ENCODE measurements around the gene OPRPN. TPM values are rescaled to one million over a fixed set of nuclear protein-coding genes. Genes with fewer than 3 reads are reported as not detected.

OPRPN gene, protein sequence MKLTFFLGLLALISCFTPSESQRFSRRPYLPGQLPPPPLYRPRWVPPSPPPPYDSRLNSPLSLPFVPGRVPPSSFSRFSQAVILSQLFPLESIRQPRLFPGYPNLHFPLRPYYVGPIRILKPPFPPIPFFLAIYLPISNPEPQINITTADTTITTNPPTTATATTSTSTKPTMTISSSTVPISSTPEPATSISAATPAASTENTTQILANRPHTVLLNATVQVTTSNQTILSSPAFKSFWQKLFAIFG
- polyA plus RNA-seq (ENCODE audit: insufficient read length) = not detected
- long read RNA-seq, donor 1 = 0 reads
- long read RNA-seq, donor 2 = 0 reads
- long read RNA-seq, donor 3 = 0 reads
- long read RNA-seq, donor 4 = 0 reads
- long read RNA-seq, donor 5 = 0 reads
- long read RNA-seq, donor 6 = 0 reads
- long read RNA-seq, donor 7 = 0 reads
- long read RNA-seq, donor 8 = 0 reads

DNA sequence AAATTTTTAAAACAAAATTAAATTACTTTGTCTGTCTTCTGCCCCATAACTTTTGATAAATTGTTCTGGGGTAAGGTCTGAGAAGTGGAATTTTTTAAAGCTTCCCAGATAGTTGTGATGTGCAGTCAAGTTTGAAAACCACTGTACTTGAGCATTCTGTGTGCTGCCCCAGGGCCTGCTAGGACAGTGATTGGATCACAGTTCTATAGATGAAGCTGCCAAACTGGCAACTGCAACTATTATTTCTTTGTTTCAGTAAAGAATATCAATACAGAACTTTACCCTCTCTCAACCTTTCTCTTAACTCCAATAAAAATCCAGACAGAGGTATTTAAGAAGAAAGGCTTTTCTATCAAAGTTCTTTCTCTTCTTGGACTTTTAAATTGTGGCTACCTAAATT, at the start of gene OPRPN:
Gene OPRPN, plus strand, starts transcription at position 361 of the 400 bp plus-strand sequence. CDS start 1,346 bp downstream, outside the sequence.
- no peak for DNase-seq

DNA sequence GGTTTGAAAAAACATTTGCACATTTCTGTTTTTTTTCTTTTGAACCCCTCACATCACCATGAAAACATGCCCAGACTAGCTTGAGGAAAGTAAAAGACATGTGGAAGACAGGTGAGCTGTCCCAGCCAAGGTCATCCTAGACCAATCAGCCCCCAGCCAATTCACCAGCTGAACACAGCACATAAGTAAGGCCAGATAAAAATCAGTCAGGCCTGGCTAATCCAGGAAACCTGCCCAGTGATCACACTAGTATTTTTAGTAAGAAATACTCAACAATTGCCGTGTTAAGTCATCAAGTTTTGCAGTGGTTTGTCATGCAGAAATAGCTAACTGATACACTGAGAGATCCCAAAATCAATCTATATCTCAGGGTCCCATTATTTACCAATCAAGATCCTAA, 41.6 kb upstream of the OPRPN start:
- no peak for DNase-seq

DNA sequence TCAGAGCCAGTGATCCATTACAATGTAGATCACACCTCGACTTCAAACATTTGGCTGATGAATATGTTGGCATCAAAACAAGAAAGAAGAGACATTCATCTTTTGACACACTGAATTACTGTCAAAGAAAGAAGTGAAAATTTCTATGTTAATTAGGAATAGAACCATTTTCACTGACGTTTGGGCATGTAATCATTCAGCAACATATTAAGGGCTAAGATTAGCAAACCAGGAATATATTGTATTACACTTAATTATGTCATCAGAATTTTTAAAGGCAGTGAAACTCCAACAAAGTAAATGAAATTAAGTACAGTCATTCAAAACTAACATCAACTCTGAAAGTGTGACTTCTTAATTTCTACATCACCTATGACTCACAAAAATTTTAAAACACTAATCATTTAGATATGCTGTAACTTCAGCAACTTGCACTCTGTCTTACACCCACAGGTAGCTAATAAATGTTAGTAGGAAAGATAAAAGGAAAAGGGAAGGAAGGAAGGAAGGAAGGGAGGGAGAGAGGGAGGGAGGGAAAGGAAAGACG, 38.6 kb upstream of the OPRPN start:
- no peak for DNase-seq

DNA sequence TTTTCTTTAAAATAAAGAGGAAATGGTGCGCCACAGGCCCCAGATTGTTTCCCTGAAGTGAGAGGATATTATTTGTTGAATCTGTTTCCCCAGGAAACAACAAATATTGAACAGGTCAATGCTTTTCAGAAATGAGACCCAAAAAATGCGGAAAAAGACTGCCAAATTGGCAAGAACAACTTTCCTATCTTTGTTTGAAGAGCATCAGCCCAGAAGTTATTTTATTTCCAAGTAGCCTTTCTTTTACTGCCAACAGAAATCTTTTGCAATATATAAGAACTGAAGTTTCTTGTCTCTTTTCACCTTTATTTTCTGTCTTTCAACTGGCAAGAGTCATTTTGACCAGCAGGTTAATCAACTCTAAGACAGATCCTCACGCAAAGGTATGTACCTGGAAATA, 37.3 kb upstream of the OPRPN start, which contains the start of gene SMR3A:
Gene SMR3A, plus strand, starts transcription at position 301 of the 400 bp plus-strand sequence. CDS start 1,356 bp downstream, outside the sequence.
- DNase-seq = no peak

DNA sequence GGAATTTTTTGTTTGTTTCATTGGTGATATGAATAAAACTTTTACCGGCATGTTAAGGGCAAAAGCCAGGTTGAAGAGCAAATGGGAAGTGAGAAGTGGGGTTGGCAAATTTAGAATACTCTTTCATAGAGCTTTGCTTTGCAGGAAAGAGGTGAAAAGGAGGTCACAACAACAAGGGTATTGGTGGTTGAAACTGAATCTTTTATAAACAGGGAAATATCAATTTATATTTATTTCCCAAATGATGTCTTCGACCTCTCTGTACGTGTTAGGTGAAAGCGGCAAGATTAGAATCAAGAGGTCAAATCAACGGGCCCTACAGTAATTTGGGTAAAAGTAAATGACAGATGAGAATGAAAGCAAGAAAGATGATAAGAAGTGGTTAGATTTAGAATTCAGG, 33.7 kb upstream of the OPRPN start:
- no peak for DNase-seq

DNA sequence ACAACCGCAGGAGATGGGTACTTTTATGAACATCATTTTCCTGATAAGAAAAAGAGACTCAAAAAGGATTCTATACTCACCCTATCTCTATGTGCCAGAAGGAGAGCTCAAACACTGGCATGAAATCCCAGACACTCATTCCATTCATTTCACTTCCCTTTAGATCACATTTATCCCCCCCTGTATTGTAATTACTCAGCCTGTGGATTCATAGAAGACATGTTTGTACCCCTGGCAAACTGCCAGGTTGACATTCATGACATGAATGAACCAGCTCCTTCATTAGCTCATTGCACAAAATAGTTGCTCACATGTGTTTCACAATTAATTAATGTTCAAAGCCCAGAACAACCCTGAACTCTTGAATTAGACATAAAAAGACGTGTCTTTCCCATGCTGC, 32.3 kb upstream of the OPRPN start:
- DNase-seq = no peak

DNA sequence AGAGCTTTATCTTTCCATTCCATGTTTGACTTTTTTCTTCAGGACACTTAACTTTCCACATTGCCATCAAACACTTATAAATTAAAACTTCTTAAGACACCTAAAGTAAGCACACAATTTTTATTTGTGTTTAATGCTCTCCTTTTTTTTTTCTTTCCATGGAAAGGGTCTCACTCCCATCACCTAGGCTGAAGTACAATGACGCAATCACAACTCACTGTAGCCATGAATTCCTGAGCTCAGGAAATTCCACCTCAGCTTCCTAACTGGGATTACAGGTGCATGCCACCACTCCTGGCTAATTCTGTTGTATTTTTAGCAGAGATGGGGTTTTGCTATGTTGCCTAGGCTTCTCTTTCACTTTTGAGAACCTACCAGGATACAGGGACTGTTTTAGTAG, 29.9 kb upstream of the OPRPN start:
- no peak for DNase-seq

DNA sequence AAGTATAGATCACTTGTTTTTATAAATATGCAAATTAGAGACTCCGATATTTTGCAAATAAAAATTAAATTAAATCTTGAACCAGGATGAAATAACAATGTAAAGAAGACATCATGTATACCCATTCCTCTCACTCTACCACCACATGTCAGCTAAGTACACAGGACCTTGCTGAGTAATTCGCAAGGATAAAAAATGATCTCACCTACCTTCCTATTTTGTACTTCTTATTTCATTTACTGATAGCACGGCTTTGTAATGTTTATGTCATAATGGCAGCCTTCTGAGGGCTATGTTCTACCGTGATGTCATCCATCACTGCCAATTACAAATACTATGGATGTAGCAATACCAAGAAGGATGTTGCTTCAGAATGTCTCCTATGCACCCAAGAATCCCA, 25.8 kb upstream of the OPRPN start:
- no peak for DNase-seq

DNA sequence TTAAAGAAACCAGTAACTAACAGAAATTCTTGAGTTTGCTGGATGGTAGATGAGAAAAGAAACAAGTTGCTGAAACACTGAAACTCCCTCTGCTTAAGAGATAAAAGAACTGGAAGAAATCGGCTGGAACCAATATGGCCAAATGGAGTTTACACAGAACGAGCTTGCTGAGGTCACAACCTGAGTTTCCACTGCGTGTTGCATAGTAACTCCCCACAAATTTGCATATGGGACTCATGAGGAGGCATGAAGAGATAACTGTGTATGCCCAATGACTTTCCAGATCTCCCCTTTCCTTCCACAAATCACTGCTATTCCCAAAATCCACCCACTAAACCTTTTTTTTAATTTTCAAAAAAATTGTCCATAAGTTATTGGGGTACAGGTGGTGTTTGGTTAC, 25.0 kb upstream of the OPRPN start:
- DNase-seq = no peak

DNA sequence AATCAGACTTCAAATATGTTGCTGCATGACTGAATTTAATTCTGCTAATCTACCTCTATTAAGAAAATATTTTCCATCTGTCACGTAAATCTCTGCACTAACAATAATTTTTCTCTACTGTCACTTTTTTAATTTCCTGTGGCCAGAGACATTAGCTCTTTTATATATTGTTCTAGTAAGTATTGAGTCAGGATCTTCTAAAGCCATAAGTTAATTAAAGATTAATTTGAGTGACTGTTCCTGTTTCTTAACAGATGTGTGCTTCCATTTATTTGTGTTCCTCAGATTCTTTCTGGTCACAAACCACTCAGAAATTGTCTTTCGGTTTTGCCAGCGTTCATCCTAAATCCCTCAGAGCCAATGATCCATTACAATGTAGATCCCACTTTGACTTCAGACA, 17.2 kb upstream of the OPRPN start:
- DNase-seq = no peak

DNA sequence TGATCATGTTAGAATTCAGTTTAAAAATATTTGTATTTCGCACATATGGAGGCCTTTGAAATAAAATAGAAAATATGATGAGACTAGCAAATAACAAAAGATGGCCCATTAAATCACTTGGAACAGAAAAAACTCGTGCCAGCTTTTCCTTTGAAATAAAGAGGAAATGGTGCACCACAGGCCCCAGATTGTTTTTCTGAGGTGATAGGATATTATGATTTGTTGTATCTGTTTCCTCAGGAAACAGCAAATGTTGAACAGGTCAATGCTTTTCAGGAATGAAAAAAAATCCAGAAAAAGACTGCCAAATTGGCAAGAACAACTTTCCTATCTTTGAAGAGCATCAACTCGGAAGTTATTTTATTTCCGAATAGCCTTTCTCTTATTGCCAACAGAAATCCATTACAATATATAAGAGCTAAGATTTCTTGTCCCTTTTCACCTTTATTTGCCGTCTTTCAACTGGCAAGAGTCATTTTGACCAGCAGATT, 15.0 kb upstream of the OPRPN start, which contains the start of gene SMR3B:
Gene SMR3B, plus strand, starts transcription at position 441 of the 491 bp plus-strand sequence. CDS start 1,380 bp downstream, outside the sequence.
- no peak for DNase-seq

DNA sequence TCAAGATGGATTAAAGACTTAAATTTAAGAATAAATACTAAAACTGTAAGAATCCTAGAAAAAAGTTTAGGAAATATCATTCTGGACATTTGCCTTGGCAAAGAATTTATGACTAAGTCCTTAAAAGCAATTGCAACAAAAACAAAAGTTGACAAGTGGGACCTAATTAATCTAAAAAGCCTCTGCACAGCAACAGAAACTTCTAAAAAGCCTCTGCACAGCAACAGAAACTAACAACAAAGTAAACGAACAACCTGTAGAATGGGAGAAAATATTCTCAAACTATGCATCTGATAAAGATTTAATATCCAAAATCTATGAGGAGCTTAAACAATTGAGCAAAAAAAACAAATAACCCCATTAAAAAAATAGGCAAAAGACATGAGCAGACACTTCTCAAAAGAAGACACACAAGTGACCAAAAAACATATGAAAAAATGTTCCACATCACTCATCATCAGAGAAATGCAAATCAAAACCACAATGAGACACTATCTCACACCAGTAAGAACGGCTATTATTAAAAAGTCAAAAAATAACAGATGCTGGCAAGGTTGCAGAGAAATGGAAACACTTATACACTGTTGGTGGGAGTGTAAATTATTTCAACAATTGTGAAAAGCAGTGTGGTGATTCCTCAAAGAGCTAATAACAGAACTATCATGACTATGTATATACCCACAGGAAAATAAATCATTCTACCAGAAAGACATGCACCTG, 5.5 kb upstream of the OPRPN start:
- no peak for DNase-seq

DNA sequence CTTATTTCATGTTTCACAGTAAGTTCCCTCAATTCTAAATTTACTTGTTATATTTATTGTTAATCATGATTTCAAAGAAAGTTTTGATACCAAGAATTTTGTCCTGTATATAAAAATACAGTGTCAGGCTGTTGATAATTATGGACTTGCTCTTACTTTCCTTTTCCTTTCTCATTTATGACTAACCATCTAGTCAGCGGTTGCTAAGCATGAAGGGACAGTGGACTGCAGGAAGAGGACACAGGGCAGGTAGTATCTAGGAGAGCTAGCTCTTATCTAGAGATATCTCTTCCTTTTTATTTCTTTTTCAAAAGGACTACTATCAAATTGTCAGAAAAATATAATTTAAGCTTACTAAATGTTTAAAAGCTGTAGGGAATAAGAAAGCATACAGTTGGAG, 1.6 kb downstream of the OPRPN start:
- no peak for DNase-seq

DNA sequence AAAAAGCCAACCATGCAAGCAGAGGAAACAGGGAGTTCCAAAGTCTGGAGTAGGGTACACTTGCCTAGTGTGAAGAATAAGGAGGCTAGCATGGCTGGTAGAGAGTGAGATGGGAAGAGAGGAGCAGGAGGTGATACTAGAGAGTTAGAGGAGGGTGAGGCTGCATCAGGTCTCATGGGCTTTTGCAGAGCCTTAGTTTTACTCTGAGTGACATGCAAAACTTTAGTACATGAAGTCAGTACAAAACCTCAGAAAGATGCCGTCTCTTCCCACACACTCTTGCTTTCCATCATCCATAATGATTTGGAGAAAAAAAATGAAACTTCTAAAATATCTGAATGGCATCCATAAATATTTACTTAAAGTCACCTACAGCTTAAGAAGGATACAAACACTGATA, 5.0 kb downstream of the OPRPN start:
- no peak for DNase-seq

DNA sequence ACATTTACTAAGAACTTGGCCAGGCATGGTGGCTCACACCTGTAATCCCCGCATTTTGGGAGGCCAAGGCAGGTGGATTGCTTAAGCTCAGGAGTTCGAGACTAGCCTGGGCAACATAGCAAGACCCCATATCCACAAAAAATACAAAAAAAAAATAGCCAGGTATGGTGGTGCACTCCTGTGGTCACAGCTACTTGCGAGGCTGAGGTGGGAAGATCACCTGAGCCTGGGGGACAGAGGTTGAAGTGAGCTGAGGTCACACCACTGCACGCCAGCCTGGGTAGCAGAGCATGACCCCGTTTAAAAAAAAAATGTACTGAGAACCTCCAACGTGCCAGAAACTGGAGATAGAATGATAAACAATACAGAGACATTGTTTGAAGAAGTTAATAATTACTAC, 8.0 kb downstream of the OPRPN start:
- no peak for DNase-seq

DNA sequence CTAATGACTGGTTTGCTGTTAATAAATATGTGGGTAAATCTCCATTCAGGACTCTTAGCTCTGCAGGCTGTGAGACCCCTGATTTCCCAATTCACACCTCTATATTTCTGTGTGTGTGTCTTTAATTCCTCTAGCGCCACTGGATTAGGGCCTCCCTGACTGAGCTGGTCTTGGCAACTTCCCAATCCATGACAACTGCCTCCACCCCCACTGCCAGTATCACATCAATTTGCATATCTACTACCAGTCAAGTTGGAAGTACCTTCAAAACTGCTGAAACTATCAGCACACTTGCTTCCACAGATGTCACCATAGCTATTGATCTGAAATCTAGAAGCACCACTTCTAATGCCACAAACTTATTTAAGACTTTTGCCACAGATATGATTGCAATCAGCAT, 27.6 kb downstream of the OPRPN start:
- no peak for DNase-seq

DNA sequence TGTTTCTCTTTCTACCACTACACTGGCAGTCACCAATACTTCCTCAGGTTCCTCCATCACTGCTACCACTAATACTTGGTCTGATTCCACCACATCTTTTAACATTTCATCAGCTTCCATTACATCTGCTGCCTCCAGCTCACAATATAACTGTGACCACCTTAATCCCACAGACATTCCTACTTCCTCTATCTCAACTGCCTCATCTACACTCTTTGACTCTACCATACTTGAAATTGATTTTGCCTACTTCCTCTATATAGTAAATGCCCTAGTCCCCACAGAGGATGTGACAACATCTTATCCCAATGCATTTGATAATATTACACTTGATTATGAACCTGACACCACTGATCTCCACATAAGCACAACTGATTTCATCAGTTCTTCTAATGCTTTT, 29.0 kb downstream of the OPRPN start:
- DNase-seq = no peak

DNA sequence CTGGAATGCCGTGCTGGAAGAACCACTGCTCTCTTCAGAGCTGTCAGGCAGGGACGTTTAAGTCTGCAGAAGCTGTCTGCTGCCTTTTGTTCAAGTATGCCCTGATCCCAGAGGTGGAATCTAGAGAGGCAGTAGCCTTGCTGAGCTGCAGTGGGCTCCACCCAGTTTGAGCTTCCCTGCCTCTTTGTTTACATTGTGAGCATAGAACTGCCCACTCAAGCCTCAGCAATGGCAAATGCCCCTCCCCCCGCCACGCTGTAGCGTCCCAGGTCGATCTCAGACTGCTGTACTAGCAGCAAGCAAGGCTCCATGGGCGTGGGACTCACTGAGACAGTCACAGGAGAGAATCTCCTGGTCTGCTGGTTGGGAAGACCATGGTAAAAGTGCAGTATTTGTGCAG, 39.5 kb downstream of the OPRPN start:
- no peak for DNase-seq

DNA sequence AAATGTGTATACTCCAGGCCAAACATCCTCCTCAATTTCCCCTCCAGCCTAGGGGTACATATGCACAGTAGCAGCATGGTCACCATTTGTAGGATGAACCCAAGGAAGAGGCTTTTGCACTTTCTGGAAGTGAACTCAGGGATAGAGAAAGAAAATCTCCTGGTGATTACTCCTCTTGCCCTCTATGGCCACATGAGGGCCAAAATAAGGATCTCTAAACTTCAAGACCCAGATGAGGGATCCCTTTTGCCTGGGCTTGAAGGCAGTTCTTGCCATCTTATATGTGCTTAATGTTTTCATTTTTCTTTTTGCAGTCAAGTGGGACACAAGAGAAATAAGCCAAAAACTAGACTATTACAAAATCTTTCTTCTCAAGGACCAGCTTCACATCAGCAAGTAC, 44.7 kb downstream of the OPRPN start:
- no peak for DNase-seq

DNA sequence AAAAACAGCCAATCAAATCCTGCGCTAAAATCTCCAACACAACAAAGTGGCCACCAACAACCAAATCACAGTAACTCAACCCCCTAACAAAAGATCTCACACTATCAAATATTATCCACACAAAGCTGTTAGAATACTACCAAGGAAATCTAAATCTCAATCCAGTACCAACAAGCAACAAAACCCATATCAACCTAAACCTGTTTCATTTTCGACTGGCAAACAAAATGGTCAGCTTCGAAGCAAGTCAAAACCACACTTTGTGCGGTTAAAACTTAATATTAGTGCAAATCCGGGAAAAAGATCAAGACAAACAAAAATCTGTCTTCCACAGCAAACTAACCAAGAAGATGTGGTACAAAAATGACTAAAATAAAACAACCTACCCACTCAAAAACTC, 45.6 kb downstream of the OPRPN start:
- DNase-seq = no peak

DNA sequence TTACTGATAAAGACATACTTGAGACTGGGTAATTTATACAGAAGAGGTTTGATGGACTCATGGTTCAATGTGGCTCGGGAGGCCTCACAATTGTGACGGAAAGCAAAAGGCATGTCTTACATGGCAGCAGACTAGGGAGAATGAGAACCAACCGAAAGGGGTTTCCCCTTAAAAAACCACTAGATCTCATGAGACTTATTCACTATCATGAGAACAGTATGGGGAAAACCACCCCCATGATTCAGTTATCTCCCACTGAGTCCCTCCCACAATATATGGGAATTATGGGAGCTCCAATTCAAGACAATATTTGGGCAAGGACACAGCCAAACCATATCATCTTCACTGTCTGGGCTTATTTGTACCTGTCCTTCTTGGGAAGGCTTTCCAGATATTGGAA, 51.5 kb downstream of the OPRPN start:
- no peak for DNase-seq

DNA sequence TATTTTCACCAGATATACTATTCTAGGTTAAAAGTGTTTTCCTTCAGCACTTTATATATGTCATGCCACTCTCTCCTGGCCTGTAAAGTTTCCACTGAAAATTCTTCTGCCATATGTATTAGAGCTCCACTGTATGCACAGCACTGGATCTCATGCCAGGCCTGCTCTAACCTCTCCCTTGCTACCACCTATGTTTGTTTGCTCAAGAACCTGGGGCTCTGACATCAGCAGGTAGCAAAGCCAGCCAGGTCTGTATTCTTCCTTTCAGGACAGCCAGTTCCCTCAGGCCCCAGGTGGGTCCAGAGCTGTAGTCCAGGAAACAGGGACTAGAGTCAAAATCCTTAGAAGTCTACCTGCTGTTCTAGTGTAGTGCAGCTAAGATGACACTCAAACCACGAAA, 55.2 kb downstream of the OPRPN start:
- DNase-seq = no peak

Measured in left kidney (tissue), 8 donors.